T follicular helper cell (primary cell): Measurements from ENCODE around the gene ANKRD53.

Source experiments
- DNase-seq: peaks from one replicate; pipeline ENCODE4 v3.0.0-alpha.2; 2020; ENCODE audit warnings: low read depth
- total RNA-seq, 2 experiments: gene quantifications; one replicate each; lab custom pipeline; 2026; lab: John Stamatoyannopoulos, UW

Gene ANKRD53, protein sequence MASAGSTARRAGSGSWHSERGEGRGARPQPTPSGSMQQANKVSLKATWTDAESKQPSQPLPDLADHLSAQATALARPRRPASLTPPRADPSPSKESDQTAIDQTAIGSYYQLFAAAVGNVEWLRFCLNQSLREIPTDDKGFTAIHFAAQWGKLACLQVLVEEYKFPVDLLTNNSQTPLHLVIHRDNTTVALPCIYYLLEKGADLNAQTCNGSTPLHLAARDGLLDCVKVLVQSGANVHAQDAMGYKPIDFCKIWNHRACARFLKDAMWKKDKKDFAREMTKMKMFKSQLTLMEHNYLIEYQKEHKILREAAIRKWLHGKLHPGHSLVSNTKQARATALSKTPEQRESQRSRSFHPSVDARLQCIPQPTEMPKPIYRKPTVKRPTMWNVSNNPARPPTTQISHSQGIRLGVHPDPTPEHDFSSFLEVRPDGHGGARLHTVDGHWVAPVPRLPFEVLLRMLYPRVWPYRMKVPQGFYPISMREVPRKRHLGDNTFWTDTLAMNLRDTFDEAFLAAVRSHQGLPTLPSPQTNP
- total RNA-seq: 0.12 to 0.13 reads per million in 2 experiments

- no peak for DNase-seq
Observed at GRCh38 chr2:70978341-70979179, at the start of gene ANKRD53. Gene ANKRD53, plus strand, starts transcription at chr2:70978630. Its CDS starts 16 bp downstream, at chr2:70978646.

- DNase-seq: no peak
Observed at GRCh38 chr2:70930371-70931329, 47.8 kb upstream of the ANKRD53 start.

- DNase-seq: no peak
Observed at GRCh38 chr2:70931376-70932000, 46.9 kb upstream of the ANKRD53 start.

DNA sequence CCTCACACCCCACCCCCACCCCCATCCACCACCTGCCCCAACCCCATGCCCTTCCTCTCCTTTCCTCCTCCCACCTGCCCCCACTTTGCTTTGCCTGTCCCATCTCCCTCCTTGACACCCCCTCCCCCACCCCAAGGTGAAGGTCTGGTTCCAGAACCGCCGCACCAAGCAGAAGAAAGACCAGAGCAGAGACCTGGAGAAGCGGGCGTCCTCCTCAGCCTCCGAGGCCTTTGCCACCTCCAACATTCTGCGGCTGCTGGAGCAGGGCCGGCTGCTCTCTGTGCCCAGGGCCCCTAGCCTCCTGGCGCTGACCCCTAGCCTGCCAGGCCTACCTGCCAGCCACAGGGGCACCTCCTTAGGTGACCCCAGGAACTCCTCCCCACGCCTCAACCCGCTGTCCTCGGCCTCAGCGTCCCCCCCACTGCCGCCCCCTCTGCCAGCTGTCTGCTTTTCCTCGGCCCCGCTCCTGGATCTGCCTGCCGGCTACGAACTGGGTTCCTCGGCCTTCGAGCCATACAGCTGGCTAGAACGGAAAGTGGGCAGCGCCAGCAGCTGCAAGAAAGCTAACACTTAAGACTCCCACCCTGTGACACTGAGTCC, 45.7 kb upstream of the ANKRD53 start:
- DNase-seq: no peak

- no peak for DNase-seq
Observed at GRCh38 chr2:70934981-70935380, 43.4 kb upstream of the ANKRD53 start.

- no peak for DNase-seq
Observed at GRCh38 chr2:70935468-70936164, 42.8 kb upstream of the ANKRD53 start, which contains the start of gene ATP6V1B1. Gene ATP6V1B1, plus strand, starts transcription at chr2:70935900. Its CDS starts 55 bp downstream, at chr2:70935955.

DNA sequence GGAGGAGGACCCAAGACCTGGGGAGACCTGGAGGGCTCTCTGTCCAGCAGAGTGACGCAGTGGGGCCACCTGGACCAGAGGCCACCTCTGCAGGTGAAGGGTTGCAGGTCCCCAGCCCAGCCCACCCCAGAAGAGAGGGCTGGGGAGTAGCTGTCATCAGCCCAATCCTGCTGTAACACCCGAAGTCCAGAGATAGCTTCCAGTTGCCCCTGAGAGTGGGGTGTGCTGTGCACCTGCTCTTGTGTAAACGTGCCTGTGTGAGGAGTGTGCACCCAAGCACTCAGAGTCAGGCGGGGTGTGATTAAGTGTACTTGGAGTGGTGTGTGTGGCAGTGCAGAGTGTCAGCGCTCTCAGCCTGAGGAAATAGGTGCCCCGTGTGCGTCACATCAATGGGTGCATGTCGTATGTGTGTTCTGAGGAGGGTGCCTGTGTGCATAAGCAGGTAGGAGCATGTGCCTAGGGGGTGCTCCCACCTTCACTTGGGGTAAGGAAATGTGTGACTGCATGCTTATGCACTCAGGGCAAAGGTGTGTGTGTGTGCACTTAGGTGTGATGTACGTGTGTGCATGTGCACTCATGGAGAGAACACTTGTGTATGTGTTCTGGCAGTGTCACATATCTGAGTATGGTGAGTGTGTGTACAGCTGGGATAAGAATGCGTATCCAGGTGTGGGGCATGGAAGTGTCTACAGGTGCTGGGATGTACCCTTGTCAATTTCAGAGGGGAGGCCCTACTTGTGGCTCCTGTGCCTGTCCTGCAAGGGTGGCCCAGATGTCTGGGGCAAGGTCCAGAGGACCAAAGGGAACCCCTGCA, 42.1 kb upstream of the ANKRD53 start:
- DNase-seq: no peak

DNA sequence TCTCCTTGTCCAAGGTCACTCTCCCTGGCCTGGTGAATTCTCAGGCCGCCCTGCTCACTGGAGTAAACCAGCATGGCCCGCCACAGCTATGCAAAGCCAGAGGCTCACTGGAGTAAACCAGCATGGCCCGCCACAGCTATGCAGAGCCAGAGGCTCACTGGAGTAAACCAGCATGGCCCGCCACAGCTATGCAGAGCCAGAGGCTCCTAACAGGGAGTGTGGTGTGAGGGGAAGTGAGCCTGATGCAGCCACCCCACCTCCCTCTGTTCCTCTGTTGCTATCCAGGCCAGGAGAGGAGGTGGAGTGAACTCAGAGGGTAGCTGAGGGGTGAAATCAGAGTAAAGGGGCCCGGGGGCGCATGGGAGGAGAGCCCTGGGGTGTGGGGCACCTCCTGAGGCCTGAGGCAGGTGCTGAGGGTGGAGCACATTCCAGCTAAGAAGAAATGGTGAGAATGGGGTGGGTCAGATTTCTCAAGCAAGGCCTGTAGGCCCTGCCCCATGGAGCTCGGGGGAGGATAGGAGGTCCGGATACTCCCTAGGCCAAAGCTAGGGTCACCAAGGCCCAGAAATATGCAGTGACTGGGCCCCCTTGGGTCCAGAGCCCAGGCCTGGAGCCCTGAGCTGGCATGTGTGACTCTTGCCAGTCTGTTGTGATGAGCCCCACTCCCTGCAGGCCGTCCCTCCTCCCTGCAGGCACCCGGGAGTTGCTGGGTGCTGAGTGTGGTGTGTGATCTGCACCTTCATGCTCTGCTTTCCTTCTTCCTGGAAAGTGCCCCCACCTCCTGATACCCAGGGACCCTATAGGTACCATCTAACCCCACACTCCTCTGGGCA, 41.2 kb upstream of the ANKRD53 start:
- no peak for DNase-seq

DNA sequence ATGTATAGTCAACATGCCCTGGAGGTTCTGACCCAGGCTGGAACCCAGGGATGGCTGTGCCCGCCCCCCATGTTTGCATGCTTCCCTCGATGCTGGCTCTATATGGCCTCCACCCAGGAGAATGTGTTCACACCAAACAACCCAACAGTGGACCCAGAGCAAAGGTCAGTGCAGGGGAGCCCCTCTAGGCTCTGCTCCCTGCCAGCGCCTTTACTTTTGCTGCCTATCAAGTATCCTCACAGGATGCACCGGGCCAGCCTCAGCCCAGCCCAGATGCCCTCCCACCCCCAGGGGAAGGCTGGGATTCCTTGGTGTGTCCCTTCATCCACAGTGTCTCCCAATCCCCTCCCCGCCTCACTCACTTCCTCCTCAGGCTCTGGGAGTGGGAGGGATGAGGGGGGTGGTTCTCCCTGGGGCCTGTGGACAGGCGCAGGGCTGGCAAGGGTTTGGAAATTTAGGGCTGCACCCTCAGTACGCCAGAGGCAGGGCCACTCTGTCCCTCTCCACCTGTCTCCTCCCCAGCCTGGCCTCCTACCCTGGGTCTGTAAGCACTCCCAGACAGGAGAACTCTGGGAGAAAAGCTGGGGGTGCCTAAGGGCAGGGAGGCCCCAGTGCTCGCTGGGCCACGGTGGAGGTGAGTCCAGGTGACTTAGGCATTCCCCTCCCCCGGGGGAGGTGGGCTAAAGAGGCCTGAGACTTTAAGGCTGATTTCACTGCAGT, 40.4 kb upstream of the ANKRD53 start:
- no peak for DNase-seq

GRCh38 chr2:70938586-70938950, 39.9 kb upstream of the ANKRD53 start:
- no peak for DNase-seq

DNA sequence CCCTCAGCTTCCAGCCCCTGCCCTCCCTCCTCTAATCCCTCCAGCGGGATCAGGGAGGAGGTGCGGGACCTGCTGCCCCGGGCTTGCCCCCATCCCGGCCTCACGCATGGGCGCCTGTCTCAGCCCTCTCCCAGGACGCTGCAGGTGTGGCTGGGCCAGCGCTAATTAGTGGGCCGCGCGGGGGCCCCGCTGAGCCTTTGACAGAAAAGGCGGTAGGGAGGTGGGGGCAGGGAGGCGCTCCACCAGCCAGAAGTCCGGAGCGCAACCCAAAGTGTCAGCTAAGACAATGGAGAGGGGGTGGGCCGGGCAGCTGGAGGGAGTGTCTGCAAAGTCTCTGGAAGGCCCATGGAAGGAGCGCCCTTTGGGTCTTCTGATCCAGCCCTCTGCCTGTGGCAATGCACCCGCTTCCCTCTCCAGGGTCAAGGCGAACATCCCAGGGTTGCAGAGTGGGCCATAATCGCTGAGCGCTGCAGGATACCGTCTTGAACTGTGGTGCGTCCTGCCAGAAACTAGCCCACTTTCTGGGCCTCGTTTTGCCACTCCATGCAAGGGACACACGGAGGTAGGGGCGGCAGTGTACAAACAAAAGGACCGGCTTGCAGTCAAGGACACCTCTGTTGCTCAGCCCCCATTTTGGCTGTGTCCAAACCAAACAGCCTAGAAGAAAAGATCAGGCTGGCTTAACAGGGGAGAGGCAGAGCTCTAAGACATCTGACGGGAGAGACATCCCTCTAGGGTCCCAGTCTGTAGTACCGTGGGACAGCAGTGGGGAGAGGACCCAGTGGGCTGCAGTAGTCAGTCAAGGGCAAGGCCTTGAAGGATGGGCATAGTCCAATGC, 39.2 kb upstream of the ANKRD53 start:
- no peak for DNase-seq

- no peak for DNase-seq
Observed at GRCh38 chr2:70939839-70940580, 38.4 kb upstream of the ANKRD53 start.

GRCh38 chr2:70941186-70941585, 37.2 kb upstream of the ANKRD53 start:
- no peak for DNase-seq

- no peak for DNase-seq
Observed at GRCh38 chr2:70941701-70942100, 36.7 kb upstream of the ANKRD53 start.

GRCh38 chr2:70942396-70943204, 35.8 kb upstream of the ANKRD53 start:
- no peak for DNase-seq
